WTC11 (cell line): Measurements from ENCODE around the gene ASTN2.

Experiments used
- MLX ChIP-seq: sonication (generic); formaldehyde crosslinking; IDR thresholded peaks from 2 replicates; pipeline ENCODE4 v1.8.1; 2023; ENCODE audit warnings: mild to moderate bottlenecking, missing genetic modification reagents, moderate library complexity
- TEAD4 ChIP-seq: sonication (generic); formaldehyde crosslinking; IDR thresholded peaks from 2 replicates; pipeline ENCODE4 v1.8.0; 2022; ENCODE audit warnings: mild to moderate bottlenecking, missing genetic modification reagents
- ZNF512 ChIP-seq: sonication (generic); formaldehyde crosslinking; IDR thresholded peaks from 2 replicates; pipeline ENCODE4 v1.8.1; 2022; ENCODE audit warnings: missing genetic modification reagents, borderline replicate concordance
- TF ChIP-seq, protein P1 (sequence below): sonication (generic); formaldehyde crosslinking; IDR thresholded peaks from 2 replicates; pipeline ENCODE4 v1.8.1; 2022; ENCODE audit warnings: low read depth, mild to moderate bottlenecking, moderate library complexity, missing genetic modification reagents, borderline replicate concordance

DNA sequence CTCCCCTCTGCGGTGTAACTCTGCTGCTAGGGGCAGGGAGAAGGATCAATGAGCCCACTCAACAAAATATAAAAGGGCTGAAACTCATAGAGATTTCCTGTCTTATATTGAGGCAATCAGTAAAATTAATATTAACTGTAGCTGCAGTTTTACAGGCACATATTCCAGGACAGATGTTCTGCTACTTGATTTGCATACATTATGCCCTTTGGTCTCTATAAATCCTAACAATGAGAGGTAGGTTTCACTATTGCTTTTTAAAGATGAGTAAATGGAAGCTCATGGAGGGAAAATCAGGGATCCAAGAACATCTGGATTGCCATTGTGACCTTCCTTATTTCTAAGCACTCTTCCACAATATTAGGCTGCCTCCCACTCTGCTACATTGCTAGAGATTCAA is 751.3 kb downstream of the ASTN2 start:
- no peak for TF ChIP-seq TEAD4 (CRISPR knock-in tag)
- no peak for TF ChIP-seq ZNF512 (CRISPR knock-in tag)
- TF ChIP-seq, protein P1, sequence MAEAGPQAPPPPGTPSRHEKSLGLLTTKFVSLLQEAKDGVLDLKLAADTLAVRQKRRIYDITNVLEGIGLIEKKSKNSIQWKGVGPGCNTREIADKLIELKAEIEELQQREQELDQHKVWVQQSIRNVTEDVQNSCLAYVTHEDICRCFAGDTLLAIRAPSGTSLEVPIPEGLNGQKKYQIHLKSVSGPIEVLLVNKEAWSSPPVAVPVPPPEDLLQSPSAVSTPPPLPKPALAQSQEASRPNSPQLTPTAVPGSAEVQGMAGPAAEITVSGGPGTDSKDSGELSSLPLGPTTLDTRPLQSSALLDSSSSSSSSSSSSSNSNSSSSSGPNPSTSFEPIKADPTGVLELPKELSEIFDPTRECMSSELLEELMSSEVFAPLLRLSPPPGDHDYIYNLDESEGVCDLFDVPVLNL (CRISPR knock-in tag), result no peak
- no peak for TF ChIP-seq MLX (CRISPR knock-in tag)
